ENCODE results near the gene NR2F1. TPM values are rescaled to one million over a fixed set of nuclear protein-coding genes. Genes with fewer than 3 reads are reported as not detected.
"Not testable (repeated sequence)": the region's sequence is repeated elsewhere in the genome, so short reads cannot be mapped to it uniquely, and the experiment has no call there.

Gene NR2F1
- 1.3 TPM for total RNA-seq
- long read RNA-seq, result 0 reads

DNA sequence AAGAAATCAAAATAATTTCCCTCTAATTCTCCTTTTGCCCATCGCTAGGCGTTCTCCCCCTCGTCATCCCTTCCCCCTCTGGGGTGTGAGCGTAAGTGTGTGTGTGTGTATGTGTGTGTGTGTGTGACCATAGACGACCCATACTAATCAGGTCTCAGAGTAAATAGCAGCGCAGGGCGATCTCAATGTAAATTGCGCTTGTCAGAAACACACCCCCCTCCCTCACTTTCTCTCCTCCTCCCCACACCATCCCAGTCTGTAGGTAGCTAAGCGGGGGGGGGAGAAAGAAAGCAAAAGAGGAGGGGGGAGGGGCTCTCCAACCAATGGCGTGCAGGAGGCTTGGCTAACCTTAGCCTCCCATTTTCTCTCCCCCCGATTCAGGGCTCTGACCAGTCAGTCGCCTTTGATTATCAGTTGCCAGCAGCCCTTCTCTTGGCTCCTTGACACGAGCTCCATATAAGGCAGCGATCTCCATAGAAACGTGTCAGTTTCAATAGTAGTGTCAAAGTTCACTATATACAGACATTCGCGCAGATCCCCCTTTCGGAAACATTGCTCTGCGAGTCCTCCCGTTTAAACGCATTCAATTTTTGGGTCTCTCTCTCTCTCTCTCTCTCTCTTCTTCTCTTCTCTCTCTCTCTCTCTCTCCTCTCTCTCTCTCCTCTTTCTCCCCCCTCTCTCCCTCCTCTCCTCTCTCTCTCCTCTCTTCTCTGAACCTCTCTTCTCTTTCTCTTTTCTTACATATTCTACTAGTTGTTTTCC is at the start of gene NR2F1:
NR2F1 (plus strand) TSS at position 546 of the 762 bp plus-strand sequence. CDS start 1,802 bp downstream, outside the sequence.
- intact Hi-C loops (cut with DNase I), result loop anchor here (5.0 kb wide), 1 partner anchor 219 kb away; no protein-coding TSS in a partner anchor
- ATAC-seq (no peak), DNase-seq (ENCODE audit: missing footprints) (peak; percentile 55)

DNA sequence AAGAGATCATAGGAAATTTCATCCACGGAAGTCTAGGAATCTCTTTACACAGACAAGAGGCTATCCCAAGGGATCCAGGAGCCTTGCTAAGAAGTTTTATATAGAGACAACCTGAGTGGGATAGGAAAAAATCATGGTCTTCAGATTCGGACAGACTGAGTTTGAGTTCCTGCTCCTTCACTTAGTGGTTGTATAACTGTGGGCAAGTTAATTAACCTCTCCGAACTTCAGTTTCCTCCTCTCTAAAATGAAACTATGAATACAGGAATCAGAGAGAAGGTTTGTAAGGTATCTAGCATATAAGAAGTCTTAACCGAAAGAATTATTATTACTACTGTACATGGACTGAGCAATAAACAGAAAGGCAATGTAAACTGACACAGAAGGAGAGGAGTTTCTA is 37.1 kb upstream of the NR2F1 start:
- DNase-seq (ENCODE audit: missing footprints) (no peak), ATAC-seq (no peak)
- intact Hi-C loops (cut with DNase I), result no loop called here

DNA sequence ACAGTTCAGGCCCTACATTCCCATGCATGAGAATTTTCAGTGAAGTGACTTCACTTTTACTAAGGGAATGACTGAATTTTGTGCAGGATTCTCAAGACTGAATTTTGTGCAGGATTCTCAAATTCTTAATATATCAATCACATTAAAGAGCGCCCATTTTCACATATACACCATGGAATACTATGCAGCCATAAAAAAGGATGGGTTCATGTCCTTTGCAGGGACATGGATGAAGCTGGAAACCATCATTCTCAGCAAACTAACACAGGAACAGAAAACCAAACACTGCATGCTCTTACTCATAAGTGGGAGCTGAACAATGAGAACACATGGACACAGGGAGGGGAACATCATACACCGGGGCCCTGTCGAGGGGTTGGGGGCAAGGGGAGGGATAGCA is 33.4 kb upstream of the NR2F1 start:
- ATAC-seq; intact Hi-C loops (cut with DNase I): not testable (repeated sequence)
- DNase-seq (ENCODE audit: missing footprints), result peak; percentile 30

DNA sequence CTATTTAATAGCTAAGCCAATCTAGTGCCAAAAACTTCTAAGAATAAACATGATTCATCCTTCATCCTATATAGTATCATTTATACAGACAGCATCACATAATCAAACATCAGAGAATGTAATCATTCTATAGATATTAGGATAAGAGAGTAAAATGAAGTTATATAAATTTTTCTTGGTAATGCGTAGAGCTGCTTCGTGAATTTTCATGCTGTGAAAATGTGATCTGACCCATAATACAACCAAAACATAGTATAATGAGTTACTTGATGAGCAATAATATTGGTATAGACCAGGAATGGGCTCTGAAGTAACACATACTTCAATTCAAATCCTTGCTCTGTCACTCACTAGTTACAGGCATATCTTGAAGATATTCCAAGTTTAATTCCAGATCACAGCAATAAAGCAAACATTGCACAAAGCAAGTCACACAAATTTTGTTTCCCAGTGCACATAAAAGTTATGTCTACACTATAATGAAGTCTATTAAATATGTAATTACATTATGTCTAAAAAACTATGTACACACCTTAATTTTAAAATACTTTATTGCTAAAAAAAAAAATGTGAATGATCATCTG is 25.9 kb upstream of the NR2F1 start:
- no peak for ATAC-seq
- intact Hi-C loops (cut with DNase I), result no loop called here

DNA sequence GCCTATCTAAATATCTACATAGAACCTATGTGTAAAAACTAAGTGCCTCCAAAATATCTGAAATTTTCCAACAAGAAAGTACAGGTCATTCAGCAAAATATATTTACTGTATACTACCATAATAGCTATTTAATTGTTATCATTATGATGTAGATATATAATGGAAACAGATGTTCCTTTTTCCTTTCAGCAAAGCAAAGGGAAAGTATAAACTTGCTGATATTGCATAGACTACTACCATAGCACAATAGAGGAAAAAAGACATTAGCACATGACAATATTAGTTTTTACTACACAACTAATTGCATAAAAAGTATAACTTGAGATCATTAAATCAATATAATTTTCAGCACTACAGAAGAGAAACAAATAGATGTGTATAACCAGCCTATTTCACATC is 16.9 kb upstream of the NR2F1 start:
- DNase-seq (ENCODE audit: missing footprints), result no peak
- intact Hi-C loops (cut with DNase I), result no loop called here
- no peak for ATAC-seq

More for the DNA sequence above, 25.9 kb upstream of the NR2F1 start:
- DNase-seq (ENCODE audit: missing footprints), result no peak

DNA sequence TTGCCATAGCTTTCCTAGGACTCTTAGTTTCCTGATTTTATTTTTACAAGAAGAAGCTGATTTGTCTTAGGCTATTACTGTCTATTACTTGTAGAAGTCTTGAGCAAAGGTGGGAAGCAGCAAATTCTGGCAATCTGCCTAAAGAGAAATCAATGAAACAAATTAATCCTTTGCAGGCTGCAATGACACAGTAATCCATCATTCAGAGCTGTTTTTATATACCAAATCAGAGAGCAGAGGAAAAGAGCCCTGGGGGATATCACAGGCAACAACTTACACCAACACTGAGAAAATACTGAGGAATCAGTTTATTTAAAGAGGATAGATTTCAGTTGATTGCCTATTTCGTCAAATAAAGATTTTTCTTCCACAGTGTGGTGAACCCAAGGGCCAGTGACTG is 15.6 kb upstream of the NR2F1 start:
- DNase-seq (ENCODE audit: missing footprints) (no peak), ATAC-seq (no peak)
- intact Hi-C loops (cut with DNase I), result no loop called here

DNA sequence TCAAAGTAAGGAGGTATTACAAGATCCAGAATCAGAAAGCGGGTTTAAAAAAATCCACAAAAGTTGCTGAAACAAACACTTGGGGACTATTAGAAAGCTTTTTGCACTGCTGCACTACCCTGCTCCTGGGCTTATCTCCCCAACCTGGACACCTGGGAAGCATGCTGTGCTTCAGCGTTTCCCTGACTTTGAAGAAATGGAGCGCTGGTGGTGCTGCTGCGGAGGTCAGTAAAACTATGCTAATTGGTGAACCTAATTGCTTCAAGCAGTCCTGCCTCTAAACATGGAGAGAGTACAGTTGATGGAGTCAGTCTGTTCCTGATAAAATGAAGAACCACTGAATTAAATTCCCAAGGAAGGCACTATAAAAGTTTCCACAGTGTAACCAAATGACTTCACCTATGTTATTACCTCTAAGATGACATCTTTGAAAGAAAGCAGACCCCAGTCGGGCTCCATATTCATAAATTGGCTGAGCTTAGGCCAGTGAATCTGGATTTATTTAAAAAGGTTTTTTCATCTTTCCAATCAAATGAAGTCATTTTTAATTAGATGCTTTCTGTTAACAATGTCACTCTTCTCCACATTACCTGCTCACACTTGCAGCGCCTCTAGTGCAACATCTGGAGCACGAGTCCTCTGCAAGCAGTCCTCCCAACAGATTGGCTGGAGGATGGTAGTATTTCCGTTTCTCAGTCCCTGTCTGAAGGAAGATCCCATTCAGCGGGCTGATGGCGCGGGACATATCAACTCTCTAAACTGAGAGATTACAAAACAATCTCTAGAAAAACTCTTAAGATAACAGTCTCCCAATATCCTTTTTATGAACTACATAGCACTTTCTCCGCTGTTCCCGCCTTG is 13.5 kb upstream of the NR2F1 start:
- no peak for ATAC-seq
- intact Hi-C loops (cut with DNase I), result no loop called here
- DNase-seq (ENCODE audit: missing footprints), result no peak

DNA sequence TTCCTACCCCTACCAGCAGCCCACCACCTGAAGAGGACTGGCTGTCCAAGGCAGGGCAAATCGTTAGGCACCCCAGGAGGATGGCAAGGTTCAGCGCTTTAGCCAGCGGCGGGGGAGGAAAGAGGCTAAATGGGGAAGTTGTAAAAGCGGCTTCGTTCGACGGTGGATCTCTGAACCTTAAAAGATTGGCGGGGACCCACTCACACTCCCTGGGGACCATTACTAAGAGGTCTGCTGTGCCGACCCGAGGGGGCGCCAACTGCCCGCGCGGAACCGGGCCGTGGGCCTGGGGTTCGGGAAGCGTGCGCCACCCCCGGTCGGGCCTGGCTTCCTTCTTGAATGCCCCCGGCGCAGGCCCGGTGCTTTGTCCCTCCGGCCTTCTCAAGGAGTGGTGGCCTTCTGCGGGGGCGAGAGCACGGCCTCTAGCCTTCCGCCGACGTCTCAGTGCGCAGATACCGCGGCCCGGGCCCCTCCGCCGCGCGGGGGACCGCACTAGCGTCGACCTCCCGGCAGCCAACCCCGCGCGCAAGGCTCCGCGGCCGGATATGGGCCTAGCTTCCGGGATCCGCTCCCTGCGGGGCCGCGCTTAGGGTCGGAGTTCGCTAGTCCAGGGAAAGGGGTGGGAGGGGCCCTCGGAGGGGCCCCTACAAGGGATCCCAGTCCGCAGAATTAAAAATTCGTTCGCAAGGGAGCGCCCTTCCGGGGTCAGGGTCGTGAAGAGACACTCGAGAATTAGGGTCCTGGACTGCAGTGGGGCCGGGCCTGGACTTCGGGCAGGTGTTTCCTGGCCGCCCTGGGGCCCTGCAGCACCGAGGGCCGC is 12.5 kb upstream of the NR2F1 start:
- intact Hi-C loops (cut with DNase I), result no loop called here
- no peak for ATAC-seq
- DNase-seq (ENCODE audit: missing footprints), result no peak

DNA sequence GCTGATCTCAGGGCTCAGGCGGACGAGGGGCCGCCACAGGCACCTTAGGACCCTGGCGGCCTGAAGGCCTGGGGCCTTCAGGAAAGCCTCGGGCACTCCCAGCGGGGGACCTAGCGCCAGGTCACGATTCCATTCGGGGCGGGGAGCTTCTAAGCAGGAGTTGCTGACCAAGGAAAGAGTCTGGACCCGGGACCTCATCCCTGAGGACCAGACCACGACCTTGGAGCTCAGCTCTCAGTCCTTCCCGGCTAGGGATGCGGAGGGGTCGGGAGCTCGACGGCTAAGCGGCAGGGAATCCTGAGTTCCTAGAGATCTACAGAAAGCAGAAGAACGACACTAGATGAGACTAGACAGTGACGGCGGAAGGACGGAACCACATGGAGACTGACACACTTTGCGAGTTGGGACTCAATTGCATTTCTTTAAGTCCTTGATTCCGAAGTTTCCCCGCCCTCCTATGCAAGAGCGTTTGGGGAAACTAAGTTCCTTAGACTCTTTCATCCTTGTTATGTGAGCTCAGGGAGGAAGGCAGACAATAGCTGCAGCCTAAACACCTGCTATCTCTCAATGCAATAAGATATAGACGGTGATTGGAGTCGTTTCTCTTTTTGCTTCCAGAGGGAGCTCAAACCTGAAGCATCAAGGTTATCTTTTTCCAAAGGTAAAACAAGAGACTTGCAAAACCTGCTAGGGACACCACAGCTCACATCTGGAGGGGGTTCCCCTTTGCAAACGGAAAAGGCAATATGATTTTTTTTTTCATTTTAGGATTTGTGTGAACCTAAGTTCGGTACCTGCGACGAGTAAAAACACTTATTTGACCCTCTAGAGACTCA is 11.7 kb upstream of the NR2F1 start:
- DNase-seq (ENCODE audit: missing footprints) (no peak), ATAC-seq (no peak)
- intact Hi-C loops (cut with DNase I), result no loop called here

DNA sequence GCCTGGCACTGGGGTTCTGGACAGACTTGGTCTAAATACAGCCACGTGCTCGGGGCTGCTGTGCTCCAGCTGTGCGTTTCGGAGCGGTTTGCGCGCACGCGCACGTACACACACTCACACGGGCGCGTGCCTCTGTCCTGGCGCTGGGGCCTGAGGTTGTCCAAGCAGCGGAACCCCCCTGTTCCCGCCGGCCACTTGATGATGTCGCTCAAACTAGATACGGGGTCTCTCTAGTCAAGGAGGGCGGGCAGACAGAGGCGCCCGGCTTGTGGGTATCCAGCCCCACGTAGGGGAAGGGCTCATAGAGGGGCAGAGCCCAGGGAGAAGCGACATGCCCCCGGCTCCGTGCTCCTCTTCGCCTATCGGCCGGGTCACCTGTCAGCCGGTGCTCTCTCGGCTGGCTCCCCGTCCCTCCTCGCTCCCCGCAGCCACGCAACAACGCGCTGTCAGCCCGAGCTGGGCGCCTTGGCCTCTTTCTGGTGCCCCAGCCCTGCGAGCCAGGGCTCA is 10.9 kb upstream of the NR2F1 start:
- intact Hi-C loops (cut with DNase I), result no loop called here
- no peak for DNase-seq (ENCODE audit: missing footprints)
- ATAC-seq, result no peak

DNA sequence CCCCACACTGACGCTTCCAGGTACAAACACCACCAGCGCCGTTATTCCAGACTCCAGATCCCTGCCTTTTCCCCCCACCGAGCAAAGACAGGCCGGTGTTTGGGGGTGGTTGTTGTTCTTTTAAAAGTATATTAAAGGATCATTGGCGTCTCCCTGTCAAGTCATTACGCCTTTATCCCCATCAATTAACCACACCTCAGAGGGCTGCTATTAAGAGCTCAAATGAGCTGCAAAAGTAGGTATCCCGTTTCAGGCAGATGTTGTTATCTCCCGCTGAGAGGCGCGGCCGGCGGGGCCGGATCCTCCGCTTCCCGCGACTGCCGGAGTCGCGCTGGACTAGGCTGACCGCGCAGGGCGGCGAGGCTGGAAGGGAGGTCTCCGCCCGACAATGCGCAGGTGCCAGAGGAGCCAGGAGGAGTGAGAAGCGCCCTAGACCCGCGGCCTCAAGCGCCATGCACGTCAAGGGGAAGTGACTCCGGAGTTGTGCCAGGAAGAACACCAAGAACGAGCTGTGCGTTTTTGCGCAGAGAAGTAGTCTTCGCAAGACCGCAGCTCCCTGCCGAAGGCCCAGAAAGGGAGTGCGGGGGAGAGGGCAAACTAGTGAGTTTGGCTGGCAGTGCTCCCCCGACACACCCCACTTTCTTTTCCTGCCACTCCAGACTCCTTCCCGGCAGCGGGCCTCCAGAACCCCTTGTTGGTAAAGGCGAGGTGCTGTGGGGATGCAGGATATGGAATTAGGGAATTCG is 10.2 kb upstream of the NR2F1 start:
- intact Hi-C loops (cut with DNase I), result no loop called here
- DNase-seq (ENCODE audit: missing footprints) (no peak), ATAC-seq (no peak)

DNA sequence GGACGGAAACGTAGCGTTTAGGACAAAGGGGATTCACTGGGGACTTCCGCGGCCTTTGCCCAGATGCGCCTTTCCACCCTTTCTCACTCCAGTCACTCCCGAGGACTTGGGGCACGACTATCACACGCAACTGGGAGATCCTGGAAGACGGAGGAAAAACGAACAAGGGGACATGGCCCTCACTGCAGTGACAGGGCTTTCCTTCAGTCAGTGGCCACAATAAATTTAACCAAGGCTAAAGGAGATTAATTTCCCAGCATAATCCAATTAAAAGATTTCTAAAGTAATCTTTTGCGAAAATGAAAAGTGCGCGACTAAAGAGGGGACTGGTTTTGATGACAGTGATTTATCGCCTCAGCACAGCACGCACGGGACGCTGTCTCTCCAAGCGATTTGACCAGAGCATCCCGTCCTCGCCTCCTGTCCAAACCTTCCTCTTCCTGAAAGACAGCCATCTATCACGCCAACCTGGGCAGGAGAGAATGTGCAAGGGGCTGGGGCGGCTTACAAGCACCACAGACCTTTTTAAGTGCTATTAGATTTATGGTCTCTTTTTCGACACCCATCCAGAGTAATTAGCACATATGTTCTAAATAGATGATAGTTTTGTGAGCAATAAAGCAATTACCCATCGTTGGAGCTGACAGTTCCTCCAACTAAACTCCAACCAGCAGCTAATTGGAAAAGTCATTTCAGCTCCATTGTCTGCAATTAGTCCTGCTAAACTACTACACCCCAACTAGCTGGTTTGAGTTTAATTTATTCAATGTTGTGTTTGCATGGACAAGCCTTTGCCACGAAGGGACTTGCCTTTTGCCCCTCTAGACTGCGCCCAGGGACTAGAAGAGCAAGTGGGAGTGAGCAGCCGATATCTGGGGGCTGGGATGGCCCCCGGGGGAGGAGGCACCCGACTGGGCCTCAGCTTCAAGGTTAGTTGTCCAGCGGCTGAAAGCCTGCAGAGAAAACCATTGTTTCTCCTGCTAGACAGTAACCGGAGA is 9.4 kb upstream of the NR2F1 start:
- intact Hi-C loops (cut with DNase I), result no loop called here
- ATAC-seq (no peak), DNase-seq (ENCODE audit: missing footprints) (no peak)

DNA sequence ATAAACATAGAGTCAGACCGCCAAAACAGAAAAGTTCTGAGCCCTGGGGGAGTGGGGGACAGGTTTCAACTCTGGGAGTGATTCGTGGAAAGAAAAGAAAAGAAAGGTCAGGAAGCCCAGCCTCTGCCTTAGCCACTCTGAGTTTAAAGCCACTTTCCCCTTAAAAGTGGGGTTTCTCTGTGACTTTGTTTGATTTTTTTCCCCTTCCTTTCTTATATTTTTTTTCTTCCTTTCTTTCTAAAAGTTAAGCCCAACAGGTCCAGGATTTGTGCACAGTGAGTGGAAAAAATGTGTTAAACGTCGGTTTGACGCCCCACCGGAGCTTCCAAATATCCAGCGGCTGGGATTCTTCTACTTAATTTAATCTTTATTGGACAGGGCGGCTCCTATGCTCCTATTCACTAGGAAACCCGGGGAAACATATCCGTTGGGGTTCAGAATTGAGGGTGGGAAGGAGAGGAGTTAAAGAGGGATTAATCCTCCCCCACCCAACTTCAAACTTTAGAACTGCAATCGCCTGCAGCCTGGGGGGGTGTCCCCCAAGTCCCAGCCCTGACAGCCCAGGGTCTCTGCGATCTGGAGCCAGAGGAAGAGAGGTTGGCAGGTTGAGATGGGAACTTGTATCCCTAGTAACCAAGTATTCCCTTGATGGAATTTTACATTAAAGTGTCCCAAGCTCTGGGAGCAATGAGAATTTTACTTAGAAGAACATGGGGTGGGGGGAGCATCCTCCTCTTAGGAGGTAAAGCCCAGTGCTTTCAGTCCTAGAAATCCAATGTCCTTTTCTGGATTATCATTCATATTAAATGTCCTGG is 8.3 kb upstream of the NR2F1 start:
- ATAC-seq, result no peak
- no peak for DNase-seq (ENCODE audit: missing footprints)
- intact Hi-C loops (cut with DNase I), result no loop called here

DNA sequence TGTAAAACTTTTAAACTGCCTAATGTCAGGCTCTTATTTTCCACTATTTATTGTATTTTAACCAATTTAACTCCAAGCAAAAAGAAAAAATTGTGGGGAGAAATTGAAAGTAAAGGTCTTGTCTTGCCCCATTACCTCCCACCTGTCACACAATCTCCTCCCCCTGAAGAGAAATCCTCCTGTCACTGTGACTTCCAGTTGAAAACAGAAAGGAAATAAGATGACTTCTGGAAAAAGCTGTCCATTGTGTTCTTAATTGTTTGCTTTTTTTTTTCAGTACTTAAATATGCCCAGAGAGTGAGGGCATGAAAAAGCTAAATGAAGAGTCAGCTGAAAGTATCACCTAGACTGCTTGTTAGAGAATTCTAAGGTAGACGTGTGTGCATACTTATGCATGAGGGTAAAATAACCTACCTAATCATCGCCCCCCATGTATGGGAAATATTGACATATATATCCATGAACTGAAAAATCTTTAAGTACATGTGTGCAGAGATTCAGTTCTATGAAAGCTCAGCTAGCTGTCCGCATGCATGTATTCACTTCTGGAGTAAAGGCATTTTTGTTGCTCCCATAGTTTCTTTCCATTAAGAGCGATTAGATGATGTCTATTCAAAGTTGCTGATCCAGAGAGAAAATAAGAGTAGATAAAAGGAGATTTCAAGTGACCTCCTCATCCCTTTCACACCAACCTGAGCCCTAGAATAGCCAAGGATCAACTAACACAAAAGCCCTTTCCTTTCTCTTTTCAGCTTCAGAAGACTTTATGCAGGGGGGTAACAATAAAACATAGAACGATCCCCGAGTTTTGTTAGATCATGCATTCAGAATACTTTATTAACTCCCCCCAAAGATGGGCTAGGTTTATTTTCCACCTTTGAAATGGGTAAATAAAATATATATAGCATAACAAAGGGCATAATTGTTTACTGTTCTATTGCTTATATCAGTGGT is 7.3 kb upstream of the NR2F1 start:
- intact Hi-C loops (cut with DNase I), result no loop called here
- DNase-seq (ENCODE audit: missing footprints), result no peak
- no peak for ATAC-seq

Measured in Right ventricle myocardium inferior (tissue), 1 donor.